HK-2 (cell line): ENCODE data around the gene SKIC3.

Experiments
- DNase-seq: peaks from one replicate; pipeline ENCODE4 v3.0.0-alpha.2; 2018; ENCODE audit not compliant: unreplicated experiment

SKIC3 gene

DNA sequence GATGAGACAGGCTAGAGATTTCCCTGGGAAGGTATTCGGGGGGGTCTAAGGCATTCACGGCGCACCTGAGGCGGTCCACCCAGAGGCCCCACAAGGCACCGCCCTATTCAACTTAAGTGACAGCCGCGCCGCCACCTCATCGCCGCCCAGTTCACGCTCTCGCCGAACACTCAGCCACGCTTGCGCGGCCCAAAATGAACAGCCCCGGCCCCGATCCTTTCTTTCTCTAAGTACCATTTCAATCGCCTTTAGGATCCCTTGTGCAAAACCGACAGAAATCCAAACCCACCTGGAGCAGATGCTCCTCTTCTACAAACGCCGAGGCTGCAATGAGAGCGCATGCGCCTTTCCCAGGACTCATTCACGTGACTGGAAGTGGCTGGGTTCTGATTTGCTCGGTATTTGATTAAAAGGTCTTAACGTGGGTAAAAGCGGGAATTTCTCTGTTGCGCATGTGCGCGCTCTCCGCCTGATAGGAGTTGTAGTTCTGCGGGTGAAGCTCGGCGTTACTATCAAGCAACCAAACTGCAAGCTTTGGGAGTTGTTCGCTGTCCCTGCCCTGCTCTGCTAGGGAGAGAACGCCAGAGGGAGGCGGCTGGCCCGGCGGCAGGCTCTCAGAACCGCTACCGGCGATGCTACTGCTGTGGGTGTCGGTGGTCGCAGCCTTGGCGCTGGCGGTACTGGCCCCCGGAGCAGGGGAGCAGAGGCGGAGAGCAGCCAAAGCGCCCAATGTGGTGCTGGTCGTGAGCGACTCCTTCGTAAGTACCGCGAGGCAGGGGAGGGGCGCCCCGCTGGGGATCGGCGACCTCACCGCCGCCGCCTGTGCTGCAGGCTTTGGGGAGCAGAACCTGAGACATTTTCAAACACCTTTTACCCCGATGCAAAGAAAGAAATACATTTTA, at the start of gene SKIC3, which contains the start of gene ARSK:
Gene SKIC3 (minus strand): TSS at position 331 of the 902 bp plus-strand sequence. CDS start 7,827 bp downstream, outside the sequence.
Gene ARSK (plus strand): TSS at position 455 of the 902 bp plus-strand sequence. CDS start 178 bp downstream, at position 633.
- peak; percentile 89 for DNase-seq

DNA sequence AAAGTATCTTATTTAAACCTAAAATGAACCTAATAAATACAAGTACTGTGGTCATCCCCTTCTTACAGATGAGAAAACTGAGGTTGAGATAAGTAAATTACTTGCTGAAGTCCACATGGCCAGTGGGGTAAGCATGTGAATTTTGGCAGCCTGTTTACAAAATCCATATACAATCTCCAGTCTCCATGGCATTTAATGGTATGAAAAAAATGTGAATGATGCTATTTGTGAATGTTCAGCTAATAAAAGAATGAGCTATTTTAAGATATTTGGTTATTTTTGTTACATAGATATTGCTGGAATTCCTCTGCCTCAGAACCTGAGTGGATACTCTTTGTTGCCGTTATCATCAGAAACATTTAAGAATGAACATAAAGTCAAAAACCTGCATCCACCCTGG, 45.8 kb upstream of the SKIC3 start:
- no peak for DNase-seq

DNA sequence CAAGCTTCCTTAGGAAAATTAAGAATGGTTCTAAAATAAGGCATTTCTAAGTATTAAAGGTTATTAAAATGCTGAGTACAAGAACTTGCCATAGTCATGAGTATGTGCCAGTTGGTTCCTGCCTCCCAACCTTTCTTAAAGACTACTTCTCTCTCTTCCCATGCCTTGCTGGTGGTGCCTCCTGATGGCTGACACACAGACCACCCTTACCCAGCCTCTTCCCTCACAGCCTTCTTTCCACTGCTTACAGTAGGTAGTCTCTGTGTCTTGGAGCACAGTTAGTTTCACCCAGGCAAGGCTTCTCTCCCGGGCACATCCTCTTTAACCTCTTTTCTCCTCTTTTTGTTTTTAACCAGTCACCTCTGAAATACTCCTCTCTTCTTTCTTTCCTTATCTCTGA, 44.5 kb upstream of the SKIC3 start:
- no peak for DNase-seq

DNA sequence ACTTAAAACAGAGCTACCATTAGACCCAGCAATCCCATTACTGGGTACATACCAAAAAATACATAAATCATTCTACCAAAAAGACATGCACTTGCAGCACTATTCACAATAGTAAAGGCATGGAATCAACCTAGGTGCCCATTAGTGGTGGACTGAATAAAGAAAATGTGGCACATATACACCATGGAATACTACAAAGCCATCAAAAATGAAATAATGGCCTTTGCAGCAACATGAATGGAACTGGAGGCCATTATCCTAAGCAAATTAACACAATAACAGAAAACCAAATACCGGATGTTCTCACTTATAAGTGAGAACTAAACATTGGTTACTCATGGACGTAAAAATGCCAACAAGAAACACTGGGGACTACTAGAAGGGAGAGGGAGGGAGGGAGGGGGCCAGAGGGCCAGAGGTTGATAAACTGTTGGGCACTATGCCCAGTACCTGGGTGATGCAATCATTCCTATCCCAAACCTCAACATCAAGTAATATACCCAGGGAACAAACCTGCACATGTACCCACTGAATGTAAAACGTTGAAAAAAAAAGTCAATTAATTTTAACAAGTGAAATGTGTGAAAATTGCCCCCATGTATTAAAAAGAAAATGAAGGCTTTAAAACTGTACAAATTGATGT, 40.6 kb upstream of the SKIC3 start:
- no peak for DNase-seq

DNA sequence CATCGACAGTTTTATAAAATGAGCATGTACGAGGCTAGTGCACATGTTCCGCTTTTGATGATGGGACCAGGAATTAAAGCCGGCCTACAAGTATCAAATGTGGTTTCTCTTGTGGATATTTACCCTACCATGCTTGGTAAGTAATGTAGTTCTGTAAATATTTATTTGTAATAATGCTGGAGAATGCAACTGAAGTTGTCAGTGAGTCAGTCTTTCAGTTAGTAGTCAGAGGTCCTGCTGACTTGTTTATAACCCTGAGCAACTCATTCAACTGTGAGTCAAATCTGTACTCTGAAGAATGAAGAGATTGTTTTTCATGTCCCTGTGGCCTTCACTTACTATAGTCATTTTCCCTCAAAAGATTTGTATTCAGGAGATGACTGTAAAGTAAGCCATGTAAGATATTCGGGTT, 36.7 kb upstream of the SKIC3 start:
- DNase-seq = no peak

DNA sequence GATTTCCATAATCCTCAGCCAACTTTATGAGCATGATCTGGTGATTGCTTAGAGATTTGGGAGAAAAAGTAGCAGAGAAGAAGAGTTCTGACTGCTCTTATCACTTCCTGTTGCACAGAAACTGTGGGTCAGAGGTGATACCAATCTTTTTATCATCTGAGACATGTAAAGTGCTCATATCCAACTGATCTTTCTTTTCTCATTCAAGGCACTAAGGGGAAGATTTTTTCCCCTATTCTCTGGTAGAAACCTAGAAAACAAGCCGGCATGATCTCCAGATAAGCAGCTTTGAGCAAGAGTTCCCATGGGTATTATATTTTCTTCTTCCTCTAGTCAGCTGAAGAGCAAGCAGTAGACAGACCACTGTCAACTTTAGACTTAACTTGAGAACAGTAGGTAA, 36.1 kb upstream of the SKIC3 start:
- no peak for DNase-seq

DNA sequence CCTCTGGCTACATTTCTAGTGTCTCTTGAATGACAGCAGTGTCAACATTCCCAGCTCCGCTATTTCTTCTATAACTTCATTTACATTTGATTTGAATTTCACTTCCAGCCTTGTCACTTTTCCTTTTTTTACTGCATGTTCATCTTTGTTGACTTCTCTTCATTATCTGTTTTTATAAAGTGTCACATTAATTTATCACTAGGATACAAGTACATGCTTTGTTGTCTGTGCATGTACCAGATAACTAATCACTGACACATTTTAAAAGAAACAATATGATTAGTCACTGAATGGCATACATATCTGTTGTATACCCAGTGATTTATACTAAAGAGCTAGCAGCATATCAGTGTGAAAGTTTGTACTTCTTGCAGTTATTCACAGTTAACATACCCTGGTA, 29.2 kb upstream of the SKIC3 start:
- DNase-seq = no peak

DNA sequence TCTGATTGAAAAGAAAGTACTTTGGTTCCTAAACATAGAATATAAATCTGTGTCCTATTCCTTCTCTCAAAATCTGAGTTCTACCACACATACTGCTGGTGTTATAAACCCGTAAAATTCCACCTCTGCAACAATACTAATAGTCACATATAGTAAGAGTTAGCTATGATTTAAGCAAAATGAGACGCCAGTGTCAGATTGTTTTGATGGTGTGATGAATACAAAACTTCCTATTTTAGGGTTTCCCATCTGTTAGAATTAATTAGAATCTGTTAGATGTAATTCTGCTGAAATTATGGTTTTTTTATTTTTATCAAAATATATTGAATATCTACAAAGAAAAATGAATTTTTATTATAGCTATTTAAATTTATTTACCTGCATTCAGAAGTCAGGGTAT, 26.8 kb upstream of the SKIC3 start:
- no peak for DNase-seq

DNA sequence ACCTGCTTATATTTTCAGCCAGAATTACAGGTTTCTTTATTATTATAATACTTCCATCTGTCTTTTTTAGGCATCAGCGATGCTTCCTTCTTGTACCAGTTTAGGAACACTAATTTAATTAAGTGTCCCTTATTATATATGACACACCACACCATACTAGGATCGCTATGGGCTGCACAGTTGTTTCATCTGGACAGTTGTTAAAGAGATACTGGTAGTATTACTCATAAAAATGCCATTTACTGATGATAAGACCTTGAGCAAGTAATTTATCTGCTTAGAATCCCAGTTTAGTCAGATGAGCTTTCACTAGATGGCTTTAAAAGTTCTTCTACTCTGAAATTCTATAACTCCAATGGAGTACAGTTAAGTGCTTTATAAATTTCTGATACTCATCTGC, 17.2 kb upstream of the SKIC3 start:
- no peak for DNase-seq

DNA sequence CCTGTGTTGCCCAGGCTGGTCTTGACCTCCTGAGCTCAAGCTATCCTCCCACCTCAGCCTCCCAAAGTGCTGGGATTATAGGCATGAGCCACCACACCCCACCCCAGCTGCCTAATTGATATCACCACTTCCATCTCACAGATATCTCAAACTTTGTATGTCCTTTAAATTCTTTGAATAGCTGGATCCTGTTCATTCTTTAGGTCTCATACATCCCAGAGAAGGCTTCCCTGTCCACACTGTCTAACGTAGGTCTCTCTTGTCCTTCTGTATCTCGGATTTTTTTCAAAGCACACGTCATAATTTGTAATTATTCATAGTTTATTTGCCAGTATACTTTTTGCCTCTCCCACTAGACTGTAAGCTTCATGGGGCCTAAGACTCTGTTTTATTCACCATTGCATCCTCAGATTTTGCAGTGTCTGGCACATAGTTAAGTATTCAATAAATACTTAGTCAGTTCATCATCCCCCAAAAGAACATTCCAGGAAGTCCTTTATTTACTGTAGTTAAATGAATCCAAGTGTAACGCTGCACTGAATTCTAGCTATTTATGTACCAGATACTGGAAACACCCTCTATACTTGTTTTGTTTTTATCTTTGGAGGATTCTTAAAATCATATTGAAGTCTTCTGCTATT, 10.6 kb upstream of the SKIC3 start:
- no peak for DNase-seq

DNA sequence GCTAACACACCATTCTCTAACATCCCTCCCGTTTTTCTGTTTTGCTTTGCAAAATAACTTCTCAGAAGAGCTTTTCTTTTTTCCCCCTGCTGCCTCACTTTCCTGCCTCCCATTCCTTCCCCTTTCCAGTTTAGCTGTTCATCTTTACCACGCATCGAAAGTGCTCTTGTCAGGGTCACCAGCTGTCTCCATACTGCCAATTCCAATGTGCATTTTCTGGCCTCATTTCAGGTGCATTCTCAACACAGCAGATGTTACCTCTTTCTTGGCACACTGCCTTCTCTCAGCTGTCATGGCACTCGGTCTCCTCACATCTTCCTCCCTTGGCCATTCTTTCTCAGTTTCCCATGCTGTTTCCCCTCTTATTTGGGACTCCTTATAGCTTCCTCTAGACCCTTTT, 9.7 kb upstream of the SKIC3 start:
- no peak for DNase-seq

DNA sequence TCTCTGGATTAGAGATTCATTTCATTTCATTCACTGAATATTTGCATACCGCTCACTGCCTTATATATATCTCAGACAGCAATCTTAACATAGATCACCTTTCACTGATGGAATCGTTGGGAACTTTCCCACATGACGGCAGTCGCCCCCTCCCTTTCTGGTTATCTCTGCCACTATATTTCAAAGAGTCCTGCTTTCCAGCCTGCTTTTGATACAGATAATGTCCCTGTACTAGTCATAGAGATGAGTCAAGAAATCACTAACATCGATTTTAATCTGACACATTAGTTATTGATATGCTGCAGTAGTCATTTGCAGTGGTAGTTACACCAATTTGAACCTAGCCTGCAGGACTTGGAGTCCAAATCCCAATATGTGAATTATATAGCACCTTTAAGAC, 8.6 kb upstream of the SKIC3 start:
- DNase-seq = no peak

DNA sequence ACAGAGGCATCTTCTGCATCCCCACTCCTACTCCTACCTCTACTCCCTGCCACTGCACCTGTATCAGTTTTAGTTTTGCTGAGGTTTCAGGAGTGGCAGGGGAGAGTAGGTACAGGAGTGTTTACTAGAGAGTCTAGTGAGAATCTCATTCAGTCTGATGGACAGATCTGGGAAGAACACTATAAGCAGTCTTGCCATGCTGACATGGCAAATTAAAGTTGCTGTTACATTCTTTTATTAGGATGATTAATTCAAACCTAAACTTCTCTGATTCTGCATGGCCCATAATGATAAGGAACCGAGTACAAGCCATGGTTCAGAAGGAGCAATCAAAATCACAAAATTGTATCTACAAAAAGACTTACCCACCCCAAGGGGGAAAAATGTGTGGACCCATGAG, 7.5 kb upstream of the SKIC3 start:
- no peak for DNase-seq

DNA sequence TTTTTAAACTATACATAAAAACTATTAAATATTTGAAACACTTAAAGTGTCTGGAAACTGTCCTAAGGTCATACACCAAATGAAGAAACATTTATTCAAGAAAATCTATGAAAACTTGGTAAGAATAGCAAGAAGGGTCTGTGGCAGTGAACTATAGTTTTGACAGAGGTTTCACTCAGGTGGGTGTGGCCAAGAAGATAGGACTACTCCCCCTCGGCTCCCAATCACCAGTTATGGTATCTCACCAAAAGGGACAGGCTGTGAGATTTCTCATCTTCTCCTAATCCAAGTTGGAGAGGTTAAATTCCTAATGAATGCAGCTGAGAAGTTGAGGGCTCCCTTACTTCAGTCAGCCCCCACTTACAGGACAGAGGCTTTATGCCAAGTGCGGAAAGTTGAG, 3.1 kb upstream of the SKIC3 start:
- no peak for DNase-seq

DNA sequence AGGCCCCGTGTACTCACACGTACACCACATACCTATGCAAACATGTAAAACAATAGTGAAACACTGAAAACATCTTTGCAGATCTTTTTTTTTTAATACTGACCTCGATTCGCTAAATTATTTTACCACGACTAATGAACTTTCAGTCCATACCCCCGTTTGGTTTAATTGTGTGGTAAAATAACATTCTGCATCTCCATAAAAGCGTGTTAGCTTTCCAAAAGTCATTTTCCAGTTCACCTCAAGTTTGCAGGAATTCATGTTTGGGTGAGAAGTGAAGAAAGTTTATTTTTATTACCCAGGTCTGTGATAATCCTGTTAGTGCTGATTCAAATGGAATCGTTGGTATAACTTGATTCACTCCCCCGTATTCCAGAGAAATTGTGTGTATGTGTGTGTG, 776 bp upstream of the SKIC3 start:
- no peak for DNase-seq

DNA sequence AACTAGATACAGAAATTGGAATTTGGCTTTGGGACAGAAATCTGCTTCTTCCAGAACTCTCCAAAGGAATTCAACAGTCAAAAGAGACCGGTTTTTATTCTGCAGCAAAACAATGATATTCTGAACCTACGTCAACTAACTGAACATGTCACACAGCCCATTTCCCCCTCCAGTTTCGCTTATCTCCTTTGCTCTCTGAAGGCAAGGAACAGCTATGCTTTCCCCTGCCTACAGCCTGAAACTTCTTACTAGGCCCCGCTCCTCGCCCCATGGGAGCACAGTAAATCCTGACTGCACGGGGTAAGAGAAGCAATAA, 488 bp downstream of the SKIC3 start:
- DNase-seq = no peak

DNA sequence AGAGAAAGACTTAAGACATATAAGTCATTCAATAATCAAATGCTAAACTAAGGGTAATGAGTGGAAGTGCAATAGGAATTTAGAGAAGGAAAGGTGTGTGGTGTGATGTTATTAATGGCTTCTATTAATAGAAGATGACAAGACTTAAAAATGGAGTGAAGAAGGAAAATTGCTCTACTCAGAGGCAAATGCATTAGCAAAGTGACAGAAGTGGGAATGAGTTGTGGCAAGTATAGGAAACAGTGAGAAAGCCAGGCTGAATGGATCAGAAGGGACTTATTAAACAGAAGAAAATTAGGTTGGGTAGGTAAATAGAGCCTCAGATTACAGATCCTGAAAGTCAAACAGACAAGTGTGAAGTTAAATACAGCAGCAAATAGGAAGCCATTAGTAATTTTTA, 5.7 kb downstream of the SKIC3 start:
- DNase-seq = no peak

DNA sequence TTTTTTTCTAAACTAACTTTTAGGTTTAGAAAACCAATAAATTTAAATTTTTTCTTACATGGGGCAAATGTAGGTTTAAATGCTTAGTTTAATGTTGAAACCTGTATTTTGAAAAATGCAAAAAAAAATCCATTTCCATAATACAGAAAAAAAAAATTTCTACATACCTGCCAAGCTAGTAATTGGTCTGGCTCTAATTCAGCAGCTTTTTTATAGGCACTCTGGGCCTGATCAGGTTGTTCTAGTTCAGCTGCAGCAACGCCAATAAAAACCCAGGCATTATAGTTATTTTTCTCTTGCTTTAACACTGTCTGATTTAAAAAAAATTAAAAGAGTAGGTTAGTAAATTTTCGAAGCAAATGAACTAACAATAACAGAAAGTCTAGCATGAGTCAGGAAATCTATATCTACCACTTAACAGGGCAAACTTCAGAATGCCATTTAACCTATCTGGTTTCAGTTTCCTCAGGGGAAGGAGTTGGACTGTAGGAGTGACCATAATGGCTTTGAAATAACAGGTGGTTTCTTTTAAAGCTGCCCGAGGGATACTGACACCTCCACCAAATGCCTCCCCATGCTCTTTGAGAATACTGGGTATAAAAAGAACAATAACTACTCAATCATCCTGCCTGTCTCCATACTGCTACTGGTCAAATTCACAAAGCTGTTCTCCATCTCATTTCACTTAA, 11.6 kb downstream of the SKIC3 start:
- DNase-seq = no peak

DNA sequence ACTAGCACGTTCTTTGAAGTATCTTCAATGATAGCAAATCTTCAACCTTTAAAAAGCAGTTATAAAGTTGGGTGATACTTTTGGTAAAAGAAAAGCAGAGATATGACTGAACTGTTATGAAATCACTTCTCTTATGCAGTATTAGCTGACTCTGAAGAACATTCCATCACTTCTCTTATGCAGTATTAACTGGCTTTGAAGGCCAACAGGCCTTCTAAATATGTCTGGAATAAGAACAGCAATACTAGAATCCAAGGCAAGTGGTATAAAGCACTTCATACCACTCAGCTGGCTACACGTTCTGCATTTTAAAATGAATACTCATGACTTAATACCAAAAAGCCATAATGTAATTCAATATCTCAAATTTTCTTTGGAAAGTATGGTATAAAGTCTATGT, 17.3 kb downstream of the SKIC3 start:
- DNase-seq = no peak

DNA sequence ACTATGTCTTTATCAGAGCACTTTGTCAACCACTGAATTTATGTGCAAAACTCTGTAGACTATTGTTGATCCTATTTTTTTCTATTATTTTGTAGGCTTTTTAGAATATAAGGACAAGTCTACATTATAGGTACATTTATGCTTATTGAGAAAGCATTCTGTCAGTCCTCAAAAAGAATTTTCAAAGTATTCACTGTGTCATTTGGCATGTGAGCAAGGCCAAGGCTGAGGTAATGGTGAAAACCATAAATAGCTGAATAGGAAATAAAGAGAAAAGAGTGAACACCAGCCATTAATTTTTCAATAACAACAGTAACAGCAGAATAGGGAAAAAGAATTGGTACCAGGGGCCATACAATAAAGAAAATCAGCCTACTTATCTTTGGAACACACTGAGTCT, 21.0 kb downstream of the SKIC3 start:
- no peak for DNase-seq

DNA sequence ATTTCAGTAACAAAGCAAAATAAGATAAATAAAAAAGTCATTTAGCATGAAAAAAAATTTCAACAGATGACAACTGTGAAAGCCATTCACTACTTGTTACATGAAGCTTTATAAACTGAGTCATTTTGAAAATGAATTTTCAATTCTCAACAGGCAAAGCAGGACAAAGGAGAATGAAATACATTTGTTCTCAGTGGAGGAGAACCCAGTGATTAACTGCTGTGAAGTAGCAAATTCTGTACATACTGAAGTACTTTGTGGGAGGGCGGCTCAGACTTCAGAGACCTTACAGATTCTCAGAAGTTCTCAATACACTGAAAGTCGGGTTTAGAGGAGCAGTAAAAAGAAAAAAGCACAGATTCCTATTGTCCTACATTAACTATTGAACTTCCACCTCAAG, 21.7 kb downstream of the SKIC3 start:
- DNase-seq = no peak

DNA sequence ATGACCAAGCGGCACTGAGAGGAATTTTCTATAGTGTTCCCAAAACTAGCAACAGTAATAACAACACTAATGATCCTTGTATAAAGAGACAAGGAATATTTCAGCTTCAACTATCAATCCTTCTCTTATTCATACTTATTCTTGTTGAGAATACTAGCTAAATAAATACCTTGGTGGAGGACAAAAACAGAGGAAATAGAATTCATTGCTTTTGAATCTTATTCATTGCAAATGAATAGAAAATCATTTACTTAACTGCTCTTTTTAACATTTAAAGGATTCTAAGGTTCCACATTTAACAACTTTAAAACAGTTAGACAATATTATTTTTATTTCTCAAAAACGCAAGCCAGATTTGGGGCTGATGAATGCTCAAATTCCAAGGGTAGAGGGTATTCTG, 22.4 kb downstream of the SKIC3 start:
- DNase-seq = no peak
